GM10248 (cell line): ENCODE data around the gene CCDC69.
A peak's percentile ranks its signal among the peaks of the same experiment; 100 is the strongest.

ENCODE experiments used
- CTCF ChIA-PET: fragments of 300-600 bp; sonication (Branson Sonifier 250); formaldehyde crosslinking; extraction: SDS; loops from one replicate; lab custom pipeline; 2021; ENCODE audit warnings: antibody characterized with exemption; lab: Yijun Ruan, JAX
- POLR2A ChIA-PET: fragments of 350-650 bp; sonication (Branson Sonifier 250); formaldehyde crosslinking; extraction: SDS; loops from one replicate; lab custom pipeline; 2020; ENCODE audit warnings: antibody characterized with exemption; lab: Yijun Ruan, JAX
- DNase-seq: peaks from one replicate; pipeline ENCODE4 v3.0.0; 2012; ENCODE audit errors: extremely low spot score
- CTCF ChIP-seq: IDR thresholded peaks from 2 replicates; pipeline ENCODE4 v1.5.1; 2012; ENCODE audit warnings: mild to moderate bottlenecking, low read depth; ENCODE audit errors: extremely low read depth, missing control alignments, control extremely low read depth

The CCDC69 gene

GRCh38 chr5:151168602-151169344, 55.1 kb downstream of the CCDC69 start:
- CTCF ChIA-PET = interaction anchor here (1.7 to 14.2 kb wide), 4 partner anchors 28 to 119 kb away, joined by 3 to 304 read pairs (median 147); no protein-coding TSS in a partner anchor

GRCh38 chr5:151167022-151167421, 56.9 kb downstream of the CCDC69 start:
- POLR2A ChIA-PET = interaction anchor here (0.5 kb wide), 1 partner anchor 37 kb away, joined by 3 read pairs; no protein-coding TSS in a partner anchor
- no peak for DNase-seq
- TF ChIP-seq CTCF = no peak
- CTCF ChIA-PET = interaction anchor here (0.9 to 14.2 kb wide), 10 partner anchors 14 to 366 kb away, joined by 3 to 304 read pairs (median 20); no protein-coding TSS in a partner anchor

More at GRCh38 chr5:151168602-151169344, 55.1 kb downstream of the CCDC69 start:
- no peak for TF ChIP-seq CTCF
- POLR2A ChIA-PET = no interaction called here
- no peak for DNase-seq

- DNase-seq = peak; percentile 76
- POLR2A ChIA-PET = interaction anchor here (0.6 to 1.1 kb wide), 2 partner anchors 29 to 39 kb away, joined by 4 to 6 read pairs; no protein-coding TSS in a partner anchor
- TF ChIP-seq CTCF = peak; percentile 93
- CTCF ChIA-PET = interaction anchor here (0.7 to 14.2 kb wide), 66 partner anchors 8 to 706 kb away, joined by 3 to 304 read pairs (median 5); partner anchors contain the start of genes CCDC69, GM2A, GPX3 and IRGM
Measured at GRCh38 chr5:151164687-151165392, 59.1 kb downstream of the CCDC69 start.

- ChIA-PET CTCF (interaction anchor here (1.0 to 14.2 kb wide), 15 partner anchors 10 to 361 kb away, joined by 3 to 304 read pairs (median 14); no protein-coding TSS in a partner anchor), POLR2A (no interaction called here)
- TF ChIP-seq CTCF = no peak
- DNase-seq = no peak
Measured at GRCh38 chr5:151162776-151163175, 61.1 kb downstream of the CCDC69 start.

- CTCF ChIA-PET = interaction anchor here (1.0 to 14.2 kb wide), 2 partner anchors 33 to 45 kb away, joined by 3 to 304 read pairs; no protein-coding TSS in a partner anchor
- no peak for DNase-seq
- POLR2A ChIA-PET = no interaction called here
- TF ChIP-seq CTCF = no peak
Measured at GRCh38 chr5:151159649-151160373, 64.1 kb downstream of the CCDC69 start.
